ENCODE data around the gene DNAH3. TPM values are rescaled to one million over a fixed set of nuclear protein-coding genes. Genes with fewer than 3 reads are reported as not detected.

The DNAH3 gene
- total and polyA plus RNA-seq, 2 of the 13 experiments (the other 11 are each of a cell fraction or from before 2014, with no cell fraction given): 0.07 to 0.08 TPM

DNA sequence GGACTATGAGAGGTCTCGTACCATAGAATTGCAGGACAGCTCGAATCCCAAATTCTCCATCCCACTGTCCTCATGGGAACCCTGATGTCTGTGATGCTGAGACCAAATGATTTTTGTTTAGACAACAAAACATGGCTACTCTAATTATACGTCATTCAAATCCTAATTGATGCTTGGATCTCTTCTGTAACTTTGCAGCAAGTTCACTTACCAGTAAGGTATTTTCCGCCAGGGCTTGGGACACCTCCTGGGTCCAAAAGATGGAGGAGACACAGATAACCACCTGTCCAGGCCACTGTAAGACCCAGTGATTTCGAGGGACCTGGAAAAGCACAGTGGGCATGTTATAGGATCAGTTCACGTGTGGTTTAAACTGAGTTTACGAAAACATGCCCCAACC, 92.8 kb downstream of the DNAH3 start:
- no peak overlapping the region for H3K27ac ChIP-seq (ENCODE audit: extremely low read length, insufficient read depth, low read length)
- no peak overlapping the region for H3K4me3 ChIP-seq (replicated peaks in 1 of 3; ENCODE audit: insufficient read depth in 1 of 3, low read depth in 2 of 3, low read length in 3 of 3)
- BruUV-seq (replicated peaks): no TSS peak
- CTCF ChIA-PET (ENCODE audit: low intra/inter-chr PET ratio, low total read pairs): no interaction called here
- 17% methylated on average over 7 of the region's 7 CpGs for WGBS (ENCODE audit: low lambda C conversion rate)
- in situ Hi-C loops (cut with HindIII; ENCODE audit: extremely low pct_ligation_motif_present, low pct_unique_long_range_greater_than_20kb) (no loop called here), intact Hi-C loops (cut with micrococcal nuclease; ENCODE audit: unreplicated experiment) (no loop called here)
- no peak overlapping the region for H2AFZ ChIP-seq (ENCODE audit: low read length)
- no peak overlapping the region for H3K9ac ChIP-seq (ENCODE audit: insufficient read depth, low read depth, low read length)
- TF ChIP-seq CREB1 (IDR thresholded peaks at IDR 0.05) (peak; percentile 56; the same call in 1 of the 2 replicates), CREB1 (CRISPR knock-in tag; IDR thresholded peaks at IDR 0.05) (no peak), MXI1 (IDR thresholded peaks at IDR 0.05; ENCODE audit: borderline replicate concordance, low read depth, low read length) (no peak)
- H3K4me1 ChIP-seq (ENCODE audit: insufficient read depth, low read length): no peaks in the 10 kb centered on the region
- POLR2A ChIA-PET: no interaction called here
- H3K27me3 ChIP-seq (ENCODE audit: control insufficient read depth in 1 of 2, insufficient read depth in 2 of 2, low read length in 2 of 2): peaks cover 7 to 36% of the 10 kb centered on the region in 2 experiments
- DNase-seq (ENCODE audit: low spot score) (no peak), FAIRE-seq (no peak), ATAC-seq (no peak)
- H3K79me2 ChIP-seq (ENCODE audit: insufficient read depth, low read length): no peaks in the 10 kb centered on the region
- H3K36me3 ChIP-seq (replicated peaks in 1 of 2; ENCODE audit: control insufficient read depth in 1 of 2, insufficient read depth in 2 of 2, low read length in 2 of 2): no peaks in the 10 kb centered on the region
- no peak overlapping the region for H3K4me2 ChIP-seq (ENCODE audit: low read depth, low read length)
- H4K20me1 ChIP-seq (ENCODE audit: insufficient read depth, low read length): no peaks in the 10 kb centered on the region
- no peaks in the 10 kb centered on the region for H3K9me3 ChIP-seq (ENCODE audit: low read length)

DNA sequence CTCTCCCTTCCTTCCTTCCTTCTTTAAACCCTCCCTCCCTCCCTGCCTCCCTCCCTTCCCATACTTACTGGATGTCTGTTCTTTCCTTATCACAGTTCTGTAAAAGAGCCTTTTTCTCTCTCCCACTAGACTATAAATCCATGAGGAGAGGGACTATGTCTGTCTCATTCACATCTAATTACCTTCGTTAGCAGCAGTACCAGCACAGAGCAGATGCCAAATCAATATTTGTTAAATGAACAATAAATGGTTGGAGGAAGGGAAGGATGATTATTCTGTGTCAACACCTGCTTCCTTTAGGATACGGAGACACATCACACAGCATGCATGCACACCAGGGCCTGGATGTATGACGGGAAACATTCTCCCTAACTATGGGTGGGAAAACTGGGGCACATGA, 94.2 kb downstream of the DNAH3 start:
- intact Hi-C loops (cut with micrococcal nuclease; ENCODE audit: unreplicated experiment): no loop called here
- Histone ChIP-seq H3K4me2 (ENCODE audit: low read depth, low read length) (no peak overlapping the region), H3K27ac (ENCODE audit: extremely low read length, insufficient read depth, low read length) (no peak overlapping the region), H3K79me2 (ENCODE audit: insufficient read depth, low read length) (no peaks in the 10 kb centered on the region), H3K9me3 (ENCODE audit: low read length) (no peaks in the 10 kb centered on the region), H3K9ac (ENCODE audit: insufficient read depth, low read depth, low read length) (no peak overlapping the region), H2AFZ (ENCODE audit: low read length) (no peak overlapping the region), H3K4me1 (ENCODE audit: insufficient read depth, low read length) (no peaks in the 10 kb centered on the region), H4K20me1 (ENCODE audit: insufficient read depth, low read length) (no peaks in the 10 kb centered on the region), H3K36me3 (replicated peaks in 1 of 2; ENCODE audit: control insufficient read depth in 1 of 2, insufficient read depth in 2 of 2, low read length in 2 of 2) (no peaks in the 10 kb centered on the region), H3K27me3 (ENCODE audit: control insufficient read depth in 1 of 2, insufficient read depth in 2 of 2, low read length in 2 of 2) (peaks cover 7 to 47% of the 10 kb centered on the region in 2 experiments), H3K4me3 (replicated peaks in 1 of 3; ENCODE audit: insufficient read depth in 1 of 3, low read depth in 2 of 3, low read length in 3 of 3) (no peak overlapping the region)
- FAIRE-seq: no peak
- WGBS (ENCODE audit: low lambda C conversion rate): 1% methylated on average over 3 of the region's 3 CpGs
- CTCF ChIA-PET (ENCODE audit: low intra/inter-chr PET ratio, low total read pairs): no interaction called here
- no peak for ATAC-seq
- no peak for DNase-seq (ENCODE audit: low spot score)
- POLR2A ChIA-PET: no interaction called here
- BruUV-seq (replicated peaks): no TSS peak
- in situ Hi-C loops (cut with HindIII; ENCODE audit: extremely low pct_ligation_motif_present, low pct_unique_long_range_greater_than_20kb): no loop called here
- TF ChIP-seq, protein P1, sequence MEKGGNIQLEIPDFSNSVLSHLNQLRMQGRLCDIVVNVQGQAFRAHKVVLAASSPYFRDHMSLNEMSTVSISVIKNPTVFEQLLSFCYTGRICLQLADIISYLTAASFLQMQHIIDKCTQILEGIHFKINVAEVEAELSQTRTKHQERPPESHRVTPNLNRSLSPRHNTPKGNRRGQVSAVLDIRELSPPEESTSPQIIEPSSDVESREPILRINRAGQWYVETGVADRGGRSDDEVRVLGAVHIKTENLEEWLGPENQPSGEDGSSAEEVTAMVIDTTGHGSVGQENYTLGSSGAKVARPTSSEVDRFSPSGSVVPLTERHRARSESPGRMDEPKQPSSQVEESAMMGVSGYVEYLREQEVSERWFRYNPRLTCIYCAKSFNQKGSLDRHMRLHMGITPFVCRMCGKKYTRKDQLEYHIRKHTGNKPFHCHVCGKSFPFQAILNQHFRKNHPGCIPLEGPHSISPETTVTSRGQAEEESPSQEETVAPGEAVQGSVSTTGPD (CRISPR knock-in tag; IDR thresholded peaks at IDR 0.05): no peak
- no peak for TF ChIP-seq ZNF816 (CRISPR knock-in tag; IDR thresholded peaks at IDR 0.05; ENCODE audit: borderline replicate concordance)
- TF ChIP-seq ZNF484 (CRISPR knock-in tag; IDR thresholded peaks at IDR 0.05; ENCODE audit: borderline replicate concordance, low read depth): no peak
- TF ChIP-seq NR2F6 (IDR thresholded peaks at IDR 0.05): no peak
- TF ChIP-seq NR2F6 (CRISPR knock-in tag; IDR thresholded peaks at IDR 0.05): no peak
- no peak for TF ChIP-seq ZNF772 (CRISPR knock-in tag; IDR thresholded peaks at IDR 0.05)
- TF ChIP-seq NONO (IDR thresholded peaks at IDR 0.05): no peak
- no peak for TF ChIP-seq NONO (CRISPR knock-in tag; conservative IDR thresholded peaks at IDR 0.05)
- TF ChIP-seq, protein P2, sequence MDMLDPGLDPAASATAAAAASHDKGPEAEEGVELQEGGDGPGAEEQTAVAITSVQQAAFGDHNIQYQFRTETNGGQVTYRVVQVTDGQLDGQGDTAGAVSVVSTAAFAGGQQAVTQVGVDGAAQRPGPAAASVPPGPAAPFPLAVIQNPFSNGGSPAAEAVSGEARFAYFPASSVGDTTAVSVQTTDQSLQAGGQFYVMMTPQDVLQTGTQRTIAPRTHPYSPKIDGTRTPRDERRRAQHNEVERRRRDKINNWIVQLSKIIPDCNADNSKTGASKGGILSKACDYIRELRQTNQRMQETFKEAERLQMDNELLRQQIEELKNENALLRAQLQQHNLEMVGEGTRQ (IDR thresholded peaks at IDR 0.05; ENCODE audit: low read depth, low read length): no peak
- TF ChIP-seq, protein P2 (CRISPR knock-in tag; IDR thresholded peaks at IDR 0.05; ENCODE audit: borderline replicate concordance): no peak

Data from HepG2 (cell line).